ENCODE data around the gene GRM4. TPM values are rescaled to one million over a fixed set of nuclear protein-coding genes. Genes with fewer than 3 reads are reported as not detected.

GRM4 gene
- total RNA-seq, 4 donors from 2014 or later, result not detected

GRCh38 chr6:34149831-34150400 lies 4.0 kb upstream of the GRM4 start:
- TF ChIP-seq CTCF (IDR thresholded peaks at IDR 0.05; ENCODE audit: low read depth), result no peak

GRCh38 chr6:34149452-34149810 lies 3.5 kb upstream of the GRM4 start:
- TF ChIP-seq CTCF (IDR thresholded peaks at IDR 0.05; ENCODE audit: low read depth), result no peak

GRCh38 chr6:34148631-34149451 lies 3.0 kb upstream of the GRM4 start:
- TF ChIP-seq CTCF (IDR thresholded peaks at IDR 0.05; ENCODE audit: low read depth), result no peak

- no peak for TF ChIP-seq CTCF (IDR thresholded peaks at IDR 0.05; ENCODE audit: low read depth)
Observed at GRCh38 chr6:34147906-34148630, 2.2 kb upstream of the GRM4 start.

- TF ChIP-seq CTCF (IDR thresholded peaks at IDR 0.05; ENCODE audit: low read depth), result no peak
Observed at GRCh38 chr6:34146801-34147592, 1.1 kb upstream of the GRM4 start.

- no peak for TF ChIP-seq CTCF (IDR thresholded peaks at IDR 0.05; ENCODE audit: low read depth)
Observed at GRCh38 chr6:34145161-34146020, 496 bp downstream of the GRM4 start.
